ENCODE measurements around the gene HK3. TPM values are rescaled to one million over a fixed set of nuclear protein-coding genes. Genes with fewer than 3 reads are reported as not detected.

Gene HK3
- total RNA-seq, 4 donors from 2014 or later, result 2.6 to 6.0 (median 4.7) TPM

DNA sequence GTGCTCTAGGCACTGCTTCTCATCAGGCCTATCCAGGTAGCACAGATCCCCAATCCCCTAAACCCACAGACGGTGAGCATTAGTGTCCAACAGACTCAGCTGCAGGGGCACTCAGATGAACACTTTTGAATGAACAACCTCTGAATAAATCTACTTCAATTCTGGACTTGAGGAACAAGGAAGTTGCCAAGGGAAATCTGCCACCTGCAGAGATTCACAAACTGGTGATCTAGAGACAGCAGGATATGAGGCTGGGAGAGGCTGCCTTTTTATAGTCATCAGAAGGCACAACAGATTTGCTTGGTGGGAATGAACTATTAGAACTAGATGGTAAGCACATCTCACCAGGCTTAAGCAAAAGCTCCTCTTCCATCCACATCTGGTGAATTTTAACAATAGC, 7.0 kb upstream of the HK3 start:
- no peak for DNase-seq
- in situ Hi-C loops (cut with MboI; ENCODE audit: low pct_ligation_motif_present in 1 of 4, low pct_unique_long_range_greater_than_20kb in 1 of 4, low sequenced_read_pairs in 3 of 4), result loop anchor here in 1 of 4 donors (25.0 kb wide), 1 partner anchor 244 kb away; no protein-coding TSS in a partner anchor
- Histone ChIP-seq H3K9me3 (no peaks in the 10 kb centered on the region), H3K27me3 (no peaks in the 10 kb centered on the region), H3K4me3 (no peak overlapping the region), H3K4me1 (no peaks in the 10 kb centered on the region), H3K36me3 (peaks cover 0 to 52% (median 23%) of the 10 kb centered on the region in 4 donors), H3K27ac (no peak overlapping the region)
- WGBS, 2 donors (ENCODE audit: low coverage in 1 of 2), result 88% methylated on average over 1 of the region's 1 CpG; no CpG with 5 or more reads in 1 of the 2 donors
- TF ChIP-seq, protein P1, sequence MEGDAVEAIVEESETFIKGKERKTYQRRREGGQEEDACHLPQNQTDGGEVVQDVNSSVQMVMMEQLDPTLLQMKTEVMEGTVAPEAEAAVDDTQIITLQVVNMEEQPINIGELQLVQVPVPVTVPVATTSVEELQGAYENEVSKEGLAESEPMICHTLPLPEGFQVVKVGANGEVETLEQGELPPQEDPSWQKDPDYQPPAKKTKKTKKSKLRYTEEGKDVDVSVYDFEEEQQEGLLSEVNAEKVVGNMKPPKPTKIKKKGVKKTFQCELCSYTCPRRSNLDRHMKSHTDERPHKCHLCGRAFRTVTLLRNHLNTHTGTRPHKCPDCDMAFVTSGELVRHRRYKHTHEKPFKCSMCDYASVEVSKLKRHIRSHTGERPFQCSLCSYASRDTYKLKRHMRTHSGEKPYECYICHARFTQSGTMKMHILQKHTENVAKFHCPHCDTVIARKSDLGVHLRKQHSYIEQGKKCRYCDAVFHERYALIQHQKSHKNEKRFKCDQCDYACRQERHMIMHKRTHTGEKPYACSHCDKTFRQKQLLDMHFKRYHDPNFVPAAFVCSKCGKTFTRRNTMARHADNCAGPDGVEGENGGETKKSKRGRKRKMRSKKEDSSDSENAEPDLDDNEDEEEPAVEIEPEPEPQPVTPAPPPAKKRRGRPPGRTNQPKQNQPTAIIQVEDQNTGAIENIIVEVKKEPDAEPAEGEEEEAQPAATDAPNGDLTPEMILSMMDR (IDR thresholded peaks at IDR 0.05), result no peak
- no peak for TF ChIP-seq EP300 (IDR thresholded peaks at IDR 0.05; ENCODE audit: low read depth)
- TF ChIP-seq POLR2A (IDR thresholded peaks at IDR 0.05), result no peak
- TF ChIP-seq POLR2AphosphoS5 (IDR thresholded peaks at IDR 0.05), result no peak
- intact Hi-C loops (cut with DNase I; ENCODE audit: low total_unique reads), result no loop called here

DNA sequence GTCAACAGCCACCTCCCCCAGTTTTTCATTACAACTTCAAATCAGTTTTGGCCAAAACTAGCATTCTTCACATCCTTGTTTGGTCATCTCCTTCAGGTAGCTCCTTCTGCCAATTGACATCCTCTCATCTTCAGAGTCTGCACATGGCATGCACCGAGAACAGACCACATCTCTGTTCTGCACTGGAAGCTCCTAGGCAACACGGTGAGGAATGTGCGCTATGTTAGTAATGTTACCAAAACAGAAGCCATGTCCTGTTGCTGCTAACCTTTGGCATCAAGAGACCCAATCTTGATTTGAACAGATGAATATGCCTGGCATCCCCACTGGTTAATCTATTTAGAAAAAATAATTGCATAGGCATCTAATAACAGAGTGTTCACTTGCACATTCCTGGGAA, 5.1 kb upstream of the HK3 start:
- Histone ChIP-seq H3K36me3 (peaks cover 0 to 47% (median 23%) of the 10 kb centered on the region in 4 donors), H3K27me3 (no peaks in the 10 kb centered on the region), H3K4me1 (no peaks in the 10 kb centered on the region), H3K9me3 (no peaks in the 10 kb centered on the region), H3K27ac (no peak overlapping the region), H3K4me3 (no peak overlapping the region)
- WGBS, 2 donors (ENCODE audit: low coverage in 1 of 2), result 83 to 100% methylated on average over 1 to 3 of the region's 3 CpGs
- intact Hi-C loops (cut with DNase I; ENCODE audit: low total_unique reads), result no loop called here
- DNase-seq, result no peak
- TF ChIP-seq, protein P1 (IDR thresholded peaks at IDR 0.05), result no peak
- no peak for TF ChIP-seq POLR2AphosphoS5 (IDR thresholded peaks at IDR 0.05)
- no peak for TF ChIP-seq POLR2A (IDR thresholded peaks at IDR 0.05)
- no peak for TF ChIP-seq EP300 (IDR thresholded peaks at IDR 0.05; ENCODE audit: low read depth)
- in situ Hi-C loops (cut with MboI; ENCODE audit: low pct_ligation_motif_present in 1 of 4, low pct_unique_long_range_greater_than_20kb in 1 of 4, low sequenced_read_pairs in 3 of 4), result loop anchor here in 1 of 4 donors (25.0 kb wide), 1 partner anchor 242 kb away; no protein-coding TSS in a partner anchor

DNA sequence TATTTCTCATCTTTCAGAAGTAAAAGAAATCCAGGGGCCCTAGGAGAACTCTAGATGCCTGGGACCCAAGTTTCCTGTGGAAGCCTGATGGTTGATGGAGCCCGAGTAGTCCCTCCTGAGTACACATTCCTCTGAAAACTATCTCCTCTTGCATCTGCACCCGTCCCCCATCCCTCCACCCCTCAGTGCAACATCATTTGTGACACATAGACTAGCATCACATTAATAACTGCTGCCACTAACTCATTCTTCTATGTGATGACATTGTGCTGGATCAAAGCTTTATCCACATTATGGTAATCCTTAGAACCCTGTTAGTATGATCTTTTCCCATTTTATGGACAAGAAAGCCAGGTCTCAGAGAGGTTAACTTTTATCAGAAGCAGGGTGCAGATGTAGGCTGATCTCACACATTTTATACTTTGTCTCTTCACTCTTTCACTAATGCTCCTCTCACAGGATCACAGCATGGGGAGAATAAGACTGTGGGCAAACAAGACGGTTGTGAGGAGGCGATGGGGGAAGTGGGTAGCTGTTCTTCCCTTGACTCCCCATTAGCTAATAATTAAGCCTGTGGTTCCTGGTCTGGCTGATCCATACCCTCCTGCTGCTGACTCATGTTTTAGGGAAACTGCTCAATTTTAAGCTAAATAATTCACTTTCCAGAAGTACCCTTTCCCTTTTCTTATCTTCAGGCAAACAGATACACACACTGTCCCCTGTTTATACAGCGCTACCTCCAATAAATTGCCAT, 3.9 kb upstream of the HK3 start:
- Histone ChIP-seq H3K36me3 (peaks cover 0 to 43% (median 21%) of the 10 kb centered on the region in 4 donors), H3K4me1 (no peaks in the 10 kb centered on the region), H3K9me3 (no peaks in the 10 kb centered on the region), H3K27me3 (no peaks in the 10 kb centered on the region), H3K4me3 (no peak overlapping the region), H3K27ac (no peak overlapping the region)
- in situ Hi-C loops (cut with MboI; ENCODE audit: low pct_ligation_motif_present in 1 of 4, low pct_unique_long_range_greater_than_20kb in 1 of 4, low sequenced_read_pairs in 3 of 4) (loop anchor here in 1 of 4 donors (25.0 kb wide), 1 partner anchor 241 kb away; no protein-coding TSS in a partner anchor), intact Hi-C loops (cut with DNase I; ENCODE audit: low total_unique reads) (no loop called here)
- 91 to 92% methylated on average over 3 to 5 of the region's 5 CpGs for WGBS, 2 donors (ENCODE audit: low coverage in 1 of 2)
- TF ChIP-seq, protein P1 (IDR thresholded peaks at IDR 0.05), result no peak
- no peak for TF ChIP-seq POLR2A (IDR thresholded peaks at IDR 0.05)
- no peak for DNase-seq

DNA sequence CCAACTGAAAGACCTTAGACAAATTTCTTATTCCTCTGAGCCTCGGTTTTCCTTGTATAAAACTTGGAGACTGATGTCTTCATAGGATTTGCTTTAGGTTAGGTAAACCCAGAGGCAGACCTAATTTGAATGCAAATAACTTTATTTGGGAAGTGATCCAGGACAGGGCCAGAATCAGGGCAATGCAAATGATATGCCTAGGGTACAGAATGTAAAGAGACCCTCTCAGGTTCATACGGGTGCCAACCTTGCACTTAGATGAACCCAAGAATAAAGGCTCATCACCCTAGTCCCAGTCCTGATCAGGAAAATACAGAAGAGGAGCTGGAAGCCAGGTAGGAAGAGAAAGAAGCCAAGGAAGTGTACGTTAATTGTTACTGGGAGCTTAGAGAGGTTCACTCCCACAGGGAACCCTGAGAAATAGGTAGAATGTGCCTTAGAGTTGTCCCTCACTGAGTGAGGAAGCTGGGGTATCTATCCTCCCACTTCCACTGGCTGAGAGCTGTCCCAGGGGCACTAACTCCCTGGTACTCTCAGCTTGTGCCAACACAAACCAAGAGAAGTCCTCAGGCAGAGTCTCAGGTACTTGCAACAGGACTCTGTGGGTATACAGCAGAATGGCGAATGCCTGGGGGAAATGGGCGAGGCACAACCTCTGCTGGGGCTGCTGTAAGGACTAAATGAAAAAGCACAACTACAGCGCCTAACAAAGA, 3.1 kb upstream of the HK3 start:
- H3K9me3 ChIP-seq, result no peaks in the 10 kb centered on the region
- H3K36me3 ChIP-seq, result peaks cover 0 to 34% (median 16%) of the 10 kb centered on the region in 4 donors
- in situ Hi-C loops (cut with MboI; ENCODE audit: low pct_ligation_motif_present in 1 of 4, low pct_unique_long_range_greater_than_20kb in 1 of 4, low sequenced_read_pairs in 3 of 4) (loop anchor here in 1 of 4 donors (25.0 kb wide), 1 partner anchor 240 kb away; no protein-coding TSS in a partner anchor), intact Hi-C loops (cut with DNase I; ENCODE audit: low total_unique reads) (no loop called here)
- WGBS, 2 donors (ENCODE audit: low coverage in 1 of 2), result 83% methylated on average over 4 to 6 of the region's 6 CpGs
- no peak overlapping the region for H3K4me3 ChIP-seq
- TF ChIP-seq POLR2A (IDR thresholded peaks at IDR 0.05) (no peak), EP300 (IDR thresholded peaks at IDR 0.05; ENCODE audit: low read depth) (no peak), POLR2AphosphoS5 (IDR thresholded peaks at IDR 0.05) (no peak)
- TF ChIP-seq, protein P1 (IDR thresholded peaks at IDR 0.05), result no peak
- DNase-seq, result no peak
- H3K4me1 ChIP-seq, result no peaks in the 10 kb centered on the region
- no peaks in the 10 kb centered on the region for H3K27me3 ChIP-seq
- H3K27ac ChIP-seq, result no peak overlapping the region

Measured in transverse colon (tissue), 4 donors.